HEK293T (cell line): ENCODE results near the gene ST6GALNAC5.

Experiments
- CTCF ChIA-PET: fragments of 350-600 bp; formaldehyde crosslinking; extraction: SDS; loops from one replicate; lab custom pipeline; 2021; ENCODE audit warnings: antibody characterized with exemption, inconsistent platforms; lab: Yijun Ruan, JAX
- POLR2A ChIA-PET: fragments of 350-600 bp; formaldehyde crosslinking; extraction: SDS; loops from one replicate; lab custom pipeline; 2020; ENCODE audit warnings: antibody characterized with exemption, inconsistent platforms; lab: Yijun Ruan, JAX
- DNase-seq: peaks from one replicate; pipeline ENCODE4 v3.0.0; 2012; ENCODE audit warnings: mixed read lengths; ENCODE audit errors: extremely low spot score
- ARNT ChIP-seq: fragments of 450-650 bp; IDR thresholded peaks from 2 replicates; pipeline ENCODE4 v1.6.1; 2017; ENCODE audit warnings: mild to moderate bottlenecking
- BHLHE40 ChIP-seq: fragments of 450-650 bp; IDR thresholded peaks from 2 replicates; pipeline ENCODE4 v1.6.1; 2016; ENCODE audit warnings: mild to moderate bottlenecking, moderate library complexity, borderline replicate concordance
- CTBP1 ChIP-seq: fragments of 450-650 bp; IDR thresholded peaks from 2 replicates; pipeline ENCODE4 v1.6.1; 2016; ENCODE audit warnings: borderline replicate concordance
- ELF4 ChIP-seq: fragments of 450-650 bp; IDR thresholded peaks from 2 replicates; pipeline ENCODE4 v1.6.1; 2017; ENCODE audit warnings: antibody characterized with exemption
- FOXA1 ChIP-seq: fragments of 450-650 bp; IDR thresholded peaks from 2 replicates; pipeline ENCODE4 v1.6.1; 2016; ENCODE audit warnings: mild to moderate bottlenecking
- FOXK2 ChIP-seq: fragments of 450-650 bp; IDR thresholded peaks from 2 replicates; pipeline ENCODE4 v1.6.1; 2016; ENCODE audit warnings: mild to moderate bottlenecking
- FOXM1 ChIP-seq: fragments of 450-650 bp; IDR thresholded peaks from 2 replicates; pipeline ENCODE4 v1.6.1; 2017; ENCODE audit warnings: mild to moderate bottlenecking, borderline replicate concordance
- HDGF ChIP-seq: fragments of 450-650 bp; IDR thresholded peaks from 2 replicates; pipeline ENCODE4 v1.6.1; 2017; ENCODE audit warnings: antibody characterized with exemption, borderline replicate concordance
- L3MBTL2 ChIP-seq: fragments of 450-650 bp; conservative IDR thresholded peaks from 2 replicates; pipeline ENCODE4 v1.6.1; 2016; ENCODE audit warnings: mild to moderate bottlenecking
- LEF1 ChIP-seq: fragments of 450-650 bp; IDR thresholded peaks from 2 replicates; pipeline ENCODE4 v1.6.1; 2017; ENCODE audit warnings: mild to moderate bottlenecking, borderline replicate concordance
- NFRKB ChIP-seq: fragments of 450-650 bp; IDR thresholded peaks from 2 replicates; pipeline ENCODE4 v1.6.1; 2016; ENCODE audit warnings: mild to moderate bottlenecking, moderate library complexity
- PKNOX1 ChIP-seq: fragments of 450-650 bp; IDR thresholded peaks from 2 replicates; pipeline ENCODE4 v1.6.1; 2016
- SP1 ChIP-seq: fragments of 450-650 bp; IDR thresholded peaks from 2 replicates; pipeline ENCODE4 v1.6.1; 2017
- SUZ12 ChIP-seq: fragments of 450-650 bp; IDR thresholded peaks from 2 replicates; pipeline ENCODE4 v1.6.1; 2016; ENCODE audit warnings: mild to moderate bottlenecking
- TARDBP ChIP-seq: fragments of 450-650 bp; IDR thresholded peaks from 2 replicates; pipeline ENCODE4 v1.6.1; 2016
- ZNF384 ChIP-seq: fragments of 450-650 bp; IDR thresholded peaks from 2 replicates; pipeline ENCODE4 v1.6.1; 2016

The ST6GALNAC5 gene

GRCh38 chr1:76929136-76929535 lies 61.9 kb downstream of the ST6GALNAC5 start:
- no peak for TF ChIP-seq ARNT
- CTCF ChIA-PET = no interaction called here
- POLR2A ChIA-PET = no interaction called here
- DNase-seq = no peak

GRCh38 chr1:76933847-76934815 lies 66.9 kb downstream of the ST6GALNAC5 start:
- ChIA-PET CTCF (no interaction called here), POLR2A (no interaction called here)
- DNase-seq = no peak
- no peak for TF ChIP-seq TARDBP
- TF ChIP-seq PKNOX1 = peak; percentile 70

- DNase-seq = no peak
- no peak for TF ChIP-seq PKNOX1
- no peak for TF ChIP-seq SP1
- no peak for TF ChIP-seq FOXK2
- ChIA-PET CTCF (no interaction called here), POLR2A (no interaction called here)
Observed at GRCh38 chr1:76938304-76938703, 71.0 kb downstream of the ST6GALNAC5 start.

- TF ChIP-seq SP1 (no peak), FOXM1 (no peak), L3MBTL2 (no peak), ARNT (no peak), NFRKB (no peak), HDGF (no peak), FOXA1 (no peak), FOXK2 (no peak), PKNOX1 (no peak), TARDBP (no peak), ZNF384 (no peak), SUZ12 (no peak), ELF4 (no peak), BHLHE40 (no peak)
- POLR2A ChIA-PET = no interaction called here
- no peak for DNase-seq
- CTCF ChIA-PET = no interaction called here
Observed at GRCh38 chr1:76939050-76939816, 72.0 kb downstream of the ST6GALNAC5 start.

GRCh38 chr1:76939817-76940216 lies 72.5 kb downstream of the ST6GALNAC5 start:
- TF ChIP-seq LEF1 = no peak
- no peak for TF ChIP-seq ZNF384
- TF ChIP-seq TARDBP = no peak
- TF ChIP-seq PKNOX1 = peak; percentile 51; the same call in 1 of the 2 replicates
- no peak for TF ChIP-seq CTBP1
- ChIA-PET CTCF (no interaction called here), POLR2A (no interaction called here)
- no peak for DNase-seq

GRCh38 chr1:76940571-76941335 lies 73.5 kb downstream of the ST6GALNAC5 start:
- DNase-seq = no peak
- ChIA-PET POLR2A (no interaction called here), CTCF (no interaction called here)
- TF ChIP-seq SP1 (no peak), CTBP1 (no peak), PKNOX1 (no peak), FOXK2 (no peak), HDGF (no peak), BHLHE40 (no peak), FOXM1 (no peak), ELF4 (no peak), ARNT (no peak), NFRKB (no peak), ZNF384 (no peak), L3MBTL2 (no peak), SUZ12 (no peak), TARDBP (no peak), LEF1 (no peak), FOXA1 (no peak)
